ENCODE data around the gene KRTAP1-3.
"Not testable (repeated sequence)": the region's sequence is repeated elsewhere in the genome, so short reads cannot be mapped to it uniquely, and the experiment has no call there.

The KRTAP1-3 gene

GRCh38 chr17:41004397-41004796 lies 30.3 kb downstream of the KRTAP1-3 start:
- H3K9me3 Mint-ChIP-seq: no peaks in the 10 kb centered on the region
- no peak overlapping the region for H3K27ac Mint-ChIP-seq
- no peak overlapping the region for H3K4me3 Mint-ChIP-seq
- ATAC-seq (no peak), DNase-seq (ENCODE audit: low spot score in 2 of 2) (no peak)
- H3K36me3 Mint-ChIP-seq: no peaks in the 10 kb centered on the region
- no peaks in the 10 kb centered on the region for H3K4me1 Mint-ChIP-seq

GRCh38 chr17:41003926-41004325 lies 30.7 kb downstream of the KRTAP1-3 start:
- no peaks in the 10 kb centered on the region for H3K9me3 Mint-ChIP-seq
- ATAC-seq (no peak), DNase-seq (ENCODE audit: low spot score in 2 of 2) (no peak)
- H3K4me3 Mint-ChIP-seq: no peak overlapping the region
- no peaks in the 10 kb centered on the region for H3K36me3 Mint-ChIP-seq
- no peak overlapping the region for H3K27ac Mint-ChIP-seq
- no peaks in the 10 kb centered on the region for H3K4me1 Mint-ChIP-seq

DNA sequence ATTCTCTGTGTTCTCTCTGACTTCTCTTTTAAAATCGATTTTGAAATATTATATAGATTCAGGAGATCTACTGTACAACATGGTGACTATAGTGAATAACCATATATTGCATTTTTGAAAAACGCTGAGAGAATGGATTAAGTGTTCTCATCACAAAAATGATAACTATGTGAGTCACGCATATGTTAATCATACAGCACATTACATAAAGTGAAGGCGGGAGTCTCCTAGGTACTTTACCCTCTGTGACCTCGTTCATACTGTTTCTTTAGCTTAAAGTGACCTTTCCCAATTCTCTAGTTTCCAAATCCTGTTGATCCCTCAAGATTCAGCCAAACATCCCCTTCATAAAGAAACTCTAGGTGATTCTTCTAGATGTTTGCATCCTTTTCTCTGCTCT lies 31.9 kb downstream of the KRTAP1-3 start:
- no peaks in the 10 kb centered on the region for H3K9me3 Mint-ChIP-seq
- ATAC-seq (no peak), DNase-seq (ENCODE audit: low spot score in 2 of 2) (no peak)
- no peaks in the 10 kb centered on the region for H3K4me1 Mint-ChIP-seq
- no peak overlapping the region for H3K4me3 Mint-ChIP-seq
- no peak overlapping the region for H3K27ac Mint-ChIP-seq
- no peaks in the 10 kb centered on the region for H3K36me3 Mint-ChIP-seq

GRCh38 chr17:41001795-41002194 lies 32.9 kb downstream of the KRTAP1-3 start:
- H3K36me3 Mint-ChIP-seq: no peaks in the 10 kb centered on the region
- DNase-seq (ENCODE audit: low spot score in 2 of 2): no peak
- no peaks in the 10 kb centered on the region for H3K9me3 Mint-ChIP-seq
- no peak overlapping the region for H3K27ac Mint-ChIP-seq
- ATAC-seq: no peak
- H3K4me3 Mint-ChIP-seq: no peak overlapping the region
- no peaks in the 10 kb centered on the region for H3K4me1 Mint-ChIP-seq

GRCh38 chr17:40999563-40999962 lies 35.1 kb downstream of the KRTAP1-3 start, which contains the start of gene KRTAP3-2:
KRTAP3-2 (minus strand) TSS chr17:40999906; CDS start chr17:40999853, 53 bp downstream.
- not testable (repeated sequence) for H3K4me1 Mint-ChIP-seq; ATAC-seq; H3K36me3 Mint-ChIP-seq; DNase-seq (ENCODE audit: low spot score in 2 of 2); H3K9me3 Mint-ChIP-seq; H3K4me3 Mint-ChIP-seq; H3K27ac Mint-ChIP-seq

GRCh38 chr17:40997361-40997760 lies 37.3 kb downstream of the KRTAP1-3 start:
- no peak overlapping the region for H3K4me3 Mint-ChIP-seq
- H3K9me3 Mint-ChIP-seq: no peaks in the 10 kb centered on the region
- ATAC-seq (no peak), DNase-seq (ENCODE audit: low spot score in 2 of 2) (no peak)
- H3K27ac Mint-ChIP-seq: no peak overlapping the region
- H3K36me3 Mint-ChIP-seq: no peaks in the 10 kb centered on the region
- H3K4me1 Mint-ChIP-seq: no peaks in the 10 kb centered on the region

DNA sequence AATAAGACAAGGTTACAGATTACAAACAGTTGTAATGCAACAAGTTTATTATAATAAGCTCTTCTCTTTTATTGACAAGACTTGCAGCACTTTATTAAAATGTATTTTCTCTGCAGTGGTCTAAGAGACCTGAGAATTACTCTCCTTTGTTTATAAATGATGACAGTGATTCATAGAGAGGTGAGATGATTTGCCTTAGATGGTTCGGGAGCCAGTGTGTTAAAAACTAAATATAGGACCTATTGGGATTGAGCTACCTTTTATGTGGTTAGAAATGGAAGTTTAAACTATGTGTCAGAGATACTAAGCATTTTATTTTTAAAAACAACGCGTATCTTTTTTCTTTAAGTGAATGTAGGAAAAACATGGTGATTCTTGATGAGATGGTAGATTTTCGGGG lies 37.8 kb downstream of the KRTAP1-3 start:
- no peak overlapping the region for H3K4me3 Mint-ChIP-seq
- H3K9me3 Mint-ChIP-seq: no peaks in the 10 kb centered on the region
- no peaks in the 10 kb centered on the region for H3K4me1 Mint-ChIP-seq
- no peak overlapping the region for H3K27ac Mint-ChIP-seq
- no peak for DNase-seq (ENCODE audit: low spot score in 2 of 2)
- no peaks in the 10 kb centered on the region for H3K36me3 Mint-ChIP-seq
- no peak for ATAC-seq

GRCh38 chr17:40995116-40995515 lies 39.6 kb downstream of the KRTAP1-3 start:
- Mint-ChIP-seq H3K36me3 (no peaks in the 10 kb centered on the region), H3K4me1 (no peaks in the 10 kb centered on the region), H3K4me3 (no peak overlapping the region), H3K9me3 (no peaks in the 10 kb centered on the region), H3K27ac (no peak overlapping the region)
- DNase-seq (ENCODE audit: low spot score in 2 of 2) (no peak), ATAC-seq (no peak)

DNA sequence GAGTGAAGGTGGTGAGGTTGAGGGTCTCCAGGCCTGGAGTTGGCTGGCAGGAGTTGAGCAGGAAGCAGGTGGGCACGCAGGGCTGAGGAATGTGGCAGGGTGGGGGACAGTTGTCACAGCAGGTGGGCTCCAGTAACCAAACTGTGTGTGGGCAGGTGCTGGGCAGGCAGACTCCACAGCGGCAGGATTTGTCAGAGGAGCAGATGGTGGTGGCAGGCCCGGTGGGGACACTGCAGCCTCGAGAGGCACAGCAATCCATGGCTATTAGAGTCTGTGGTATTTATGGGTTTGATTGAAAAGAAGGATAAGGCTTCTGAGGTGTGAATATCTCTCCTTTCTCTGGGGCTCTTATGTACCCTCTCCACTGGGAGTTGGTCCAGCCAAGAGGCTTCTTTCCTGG lies 40.8 kb downstream of the KRTAP1-3 start, which contains the start of gene KRTAP3-3:
Gene KRTAP3-3 (minus strand): TSS at position 326 of the 400 bp plus-strand sequence. CDS start 67 bp downstream, at position 259.
- DNase-seq (ENCODE audit: low spot score in 2 of 2): no peak
- no peak within 1 kb of the TSS for H3K27ac Mint-ChIP-seq
- no peak within 1 kb of the TSS for H3K4me3 Mint-ChIP-seq
- no peaks in the 10 kb centered on the region for H3K4me1 Mint-ChIP-seq
- no peaks in the 10 kb centered on the region for H3K36me3 Mint-ChIP-seq
- H3K9me3 Mint-ChIP-seq: no peaks in the 10 kb centered on the region
- ATAC-seq: no peak

DNA sequence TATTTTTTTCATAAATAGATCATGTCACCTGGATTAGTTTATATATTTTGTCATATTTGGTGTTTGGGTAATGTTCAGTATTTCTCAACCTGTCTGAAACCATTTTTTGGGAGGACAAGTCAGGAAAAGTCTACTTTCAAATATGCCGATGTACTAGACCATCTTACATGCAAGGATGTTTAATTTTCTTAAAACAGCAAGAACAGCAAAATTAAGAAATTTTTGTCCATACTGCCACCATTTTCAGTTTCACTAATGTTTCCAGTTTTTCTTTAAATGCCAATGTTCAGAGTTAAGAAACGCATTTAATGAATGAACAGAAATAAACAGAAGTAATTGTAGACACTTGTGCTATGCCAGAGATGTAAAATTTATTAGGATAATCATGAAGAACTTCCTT lies 41.6 kb downstream of the KRTAP1-3 start:
- no peaks in the 10 kb centered on the region for H3K36me3 Mint-ChIP-seq
- no peak overlapping the region for H3K27ac Mint-ChIP-seq
- ATAC-seq (no peak), DNase-seq (ENCODE audit: low spot score in 2 of 2) (no peak)
- no peaks in the 10 kb centered on the region for H3K9me3 Mint-ChIP-seq
- H3K4me1 Mint-ChIP-seq: no peaks in the 10 kb centered on the region
- no peak overlapping the region for H3K4me3 Mint-ChIP-seq

DNA sequence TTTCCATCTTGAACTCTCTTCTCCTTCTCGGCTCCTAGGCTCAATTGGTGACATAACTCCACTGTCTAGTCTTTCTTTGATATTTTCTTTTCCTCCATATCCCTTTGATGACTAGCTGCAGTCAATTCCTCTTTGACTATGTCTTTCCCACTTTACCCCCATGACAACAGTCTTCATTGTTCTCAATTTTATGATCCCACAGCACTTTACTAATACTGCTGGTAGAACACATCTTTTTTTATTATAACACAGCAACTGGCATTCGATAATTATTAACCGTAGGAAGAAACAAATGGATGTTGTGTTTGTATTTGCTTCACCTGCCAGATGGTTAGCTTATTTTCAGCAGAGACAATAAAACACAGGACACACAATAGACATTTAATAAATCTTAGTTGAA lies 42.0 kb downstream of the KRTAP1-3 start:
- H3K27ac Mint-ChIP-seq: no peak overlapping the region
- no peaks in the 10 kb centered on the region for H3K36me3 Mint-ChIP-seq
- ATAC-seq (no peak), DNase-seq (ENCODE audit: low spot score in 2 of 2) (no peak)
- H3K4me1 Mint-ChIP-seq: no peaks in the 10 kb centered on the region
- no peak overlapping the region for H3K4me3 Mint-ChIP-seq
- H3K9me3 Mint-ChIP-seq: no peaks in the 10 kb centered on the region

DNA sequence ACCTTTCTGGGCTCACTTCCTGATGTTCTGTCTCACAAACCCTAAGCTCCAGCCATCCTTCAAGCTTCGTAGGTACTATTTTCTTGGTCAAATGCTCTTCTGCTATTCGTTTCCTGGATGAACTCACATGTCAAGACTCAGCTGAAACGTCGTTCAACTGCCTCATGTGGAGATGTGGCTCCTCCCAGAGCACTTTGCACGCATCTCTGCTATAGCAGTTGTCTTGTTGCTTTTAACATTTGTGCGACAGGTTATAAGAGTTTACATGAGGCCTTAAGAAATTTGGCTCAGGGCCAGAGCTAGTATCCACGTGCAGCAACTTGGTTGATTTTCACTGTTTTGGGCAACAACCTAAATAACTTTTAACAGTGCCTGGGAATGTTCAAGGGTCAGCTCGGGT lies 47.8 kb downstream of the KRTAP1-3 start:
- ATAC-seq (no peak), DNase-seq (ENCODE audit: low spot score in 2 of 2) (no peak)
- Mint-ChIP-seq H3K4me3 (no peak overlapping the region), H3K9me3 (no peaks in the 10 kb centered on the region), H3K27ac (no peak overlapping the region), H3K4me1 (no peaks in the 10 kb centered on the region), H3K36me3 (no peaks in the 10 kb centered on the region)

DNA sequence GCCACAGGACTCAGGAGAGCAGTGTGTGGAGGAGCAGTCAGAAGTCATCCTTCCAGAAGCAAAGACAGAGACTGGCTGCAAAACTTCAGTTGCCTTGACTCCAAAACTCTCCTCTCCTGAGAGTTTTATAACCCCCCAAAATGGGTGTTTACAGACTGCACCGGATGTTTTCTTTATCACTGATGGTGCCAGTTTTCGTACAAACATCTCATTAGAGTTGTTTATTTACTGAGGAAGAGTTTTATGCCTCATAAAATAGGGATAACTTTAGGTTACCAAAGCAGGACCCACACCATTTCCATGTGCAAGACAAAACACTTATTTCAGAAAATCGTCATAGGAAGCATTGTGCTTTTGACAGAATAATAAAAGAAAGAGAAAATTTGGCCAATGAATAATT lies 50.4 kb downstream of the KRTAP1-3 start, which contains the start of gene KRT40:
Gene KRT40 (minus strand): TSS at position 101 of the 400 bp plus-strand sequence. CDS start 53 bp downstream, at position 48.
- Mint-ChIP-seq H3K4me3 (no peak within 1 kb of the TSS), H3K27ac (no peak within 1 kb of the TSS), H3K4me1 (no peaks in the 10 kb centered on the region)

More for the DNA sequence above, 50.4 kb downstream of the KRTAP1-3 start, which contains the start of gene KRT40:
- Mint-ChIP-seq H3K9me3 (no peaks in the 10 kb centered on the region), H3K36me3 (no peaks in the 10 kb centered on the region)
- DNase-seq (ENCODE audit: low spot score in 2 of 2) (no peak), ATAC-seq (no peak)

Measured in stimulated activated effector memory CD8-positive, alpha-beta T cell treated with anti-CD3 and anti-CD28 coated beads, Interleukin-12 subunit alpha, Interleukin-12 subunit beta, amount 100 ng/mL, for 72 hours (primary cell).